OCI-LY1 (cell line): Measurements from ENCODE around the gene CRKL.

Experiments used
- H2AFZ ChIP-seq: fragments of 200-600 bp; sonication (generic), shearing (Covaris generic); 2 replicates; pipeline ENCODE4 v1.6.0; 2014; ENCODE audit warnings: antibody characterized with exemption, mild to moderate bottlenecking, low read length
- H3F3A ChIP-seq: fragments of 200-600 bp; sonication (generic), shearing (Covaris generic); 2 replicates; pipeline ENCODE4 v1.6.0; 2014; ENCODE audit warnings: mild to moderate bottlenecking, antibody characterized with exemption, low read length, moderate library complexity; ENCODE audit not compliant: insufficient read depth
- H3K27ac ChIP-seq: fragments of 200-600 bp; sonication (generic); 2 replicates; pipeline ENCODE4 v1.5.1; 2014; ENCODE audit warnings: low read length, mixed run types, mild to moderate bottlenecking, low read depth; ENCODE audit not compliant: poor library complexity, severe bottlenecking
- H3K27me3 ChIP-seq: fragments of 200-600 bp; sonication (generic); 2 replicates; pipeline ENCODE4 v1.6.0; 2014; ENCODE audit warnings: antibody characterized with exemption, mild to moderate bottlenecking, low read length, moderate library complexity; ENCODE audit not compliant: insufficient read depth
- H3K36me3 ChIP-seq: fragments of 200-600 bp; sonication (generic); 2 replicates; pipeline ENCODE4 v1.6.1; 2014; ENCODE audit warnings: mild to moderate bottlenecking, antibody characterized with exemption, low read length, moderate library complexity, mixed read lengths; ENCODE audit not compliant: insufficient read depth
- H3K4me1 ChIP-seq: fragments of 200-600 bp; sonication (generic); 2 replicates; pipeline ENCODE4 v1.5.1; 2014; ENCODE audit warnings: mild to moderate bottlenecking, low read length, moderate library complexity; ENCODE audit not compliant: insufficient read depth, severe bottlenecking
- H3K4me2 ChIP-seq: fragments of 200-600 bp; sonication (generic), shearing (Covaris generic); 2 replicates; pipeline ENCODE4 v1.6.1; 2014; ENCODE audit warnings: low read length
- H3K4me3 ChIP-seq: fragments of 200-600 bp; sonication (generic); 2 replicates; pipeline ENCODE4 v1.5.1; 2014; ENCODE audit warnings: low read length, low read depth, mild to moderate bottlenecking, mixed read lengths; ENCODE audit not compliant: poor library complexity, severe bottlenecking
- H3K79me2 ChIP-seq: fragments of 200-600 bp; shearing (Covaris generic); 2 replicates; pipeline ENCODE4 v1.6.1; 2016; ENCODE audit warnings: mixed run types, low read length, mixed read lengths; ENCODE audit not compliant: insufficient read depth
- H3K9ac ChIP-seq: fragments of 200-600 bp; sonication (generic), shearing (Covaris generic); 2 replicates; pipeline ENCODE4 v1.6.1; 2014; ENCODE audit warnings: mild to moderate bottlenecking, low read length, mixed read lengths
- H3K9me2 ChIP-seq: fragments of 200-600 bp; sonication (generic), shearing (Covaris generic); 2 replicates; pipeline ENCODE4 v1.6.1; 2014; ENCODE audit warnings: low read depth, mild to moderate bottlenecking, low read length, mixed read lengths
- H3K9me3 ChIP-seq: fragments of 200-600 bp; shearing (Covaris generic); 2 replicates; pipeline ENCODE4 v1.6.1; 2014; ENCODE audit warnings: low read length, mixed read lengths
- H4K20me1 ChIP-seq: fragments of 200-600 bp; sonication (generic), shearing (Covaris generic); 2 replicates; pipeline ENCODE4 v1.6.0; 2016; ENCODE audit warnings: mild to moderate bottlenecking, low read length; ENCODE audit not compliant: insufficient read depth
- CTCF ChIP-seq: fragments of 200-600 bp; sonication (generic), shearing (Covaris generic); IDR thresholded peaks from 2 replicates; pipeline ENCODE4 v1.5.1; 2017; ENCODE audit warnings: mild to moderate bottlenecking, antibody characterized with exemption, low read length, moderate library complexity, mixed read lengths
- EZH2 ChIP-seq: fragments of 200-600 bp; sonication (generic), shearing (Covaris generic); IDR thresholded peaks from 2 replicates; pipeline ENCODE4 v1.8.0; 2017; ENCODE audit warnings: borderline replicate concordance, mixed run types, mild to moderate bottlenecking, antibody characterized with exemption, low read length, moderate library complexity, mixed read lengths

The CRKL gene

GRCh38 chr22:20979940-20980453 lies 62.8 kb downstream of the CRKL start:
- Histone ChIP-seq H3K27me3 (no peaks in the 10 kb centered on the region; the same call in 1 of the 2 replicates), H3K36me3 (no peaks in the 10 kb centered on the region), H3K27ac (no peak overlapping the region), H4K20me1 (no peaks in the 10 kb centered on the region), H3K4me3 (no peak overlapping the region), H3F3A (no peaks in the 10 kb centered on the region), H3K9me3 (peaks cover 9% of the 10 kb centered on the region), H3K9me2 (no peaks in the 10 kb centered on the region), H3K4me1 (peaks cover 20% of the 10 kb centered on the region), H2AFZ (no peak overlapping the region), H3K79me2 (no peaks in the 10 kb centered on the region), H3K4me2 (no peak overlapping the region), H3K9ac (no peak overlapping the region)
- TF ChIP-seq CTCF, result no peak
- TF ChIP-seq EZH2, result no peak

GRCh38 chr22:20980523-20980922 lies 63.3 kb downstream of the CRKL start:
- TF ChIP-seq EZH2 (no peak), CTCF (no peak)
- H3K9me3 ChIP-seq, result peaks cover 9% of the 10 kb centered on the region
- no peak overlapping the region for H2AFZ ChIP-seq
- no peaks in the 10 kb centered on the region for H3K36me3 ChIP-seq
- no peak overlapping the region for H3K4me2 ChIP-seq
- H4K20me1 ChIP-seq, result no peaks in the 10 kb centered on the region
- H3F3A ChIP-seq, result no peaks in the 10 kb centered on the region
- no peaks in the 10 kb centered on the region; the same call in 1 of the 2 replicates for H3K27me3 ChIP-seq
- H3K79me2 ChIP-seq, result no peaks in the 10 kb centered on the region
- H3K27ac ChIP-seq, result no peak overlapping the region
- H3K9ac ChIP-seq, result no peak overlapping the region
- H3K9me2 ChIP-seq, result no peaks in the 10 kb centered on the region
- no peak overlapping the region for H3K4me3 ChIP-seq
- peaks cover 20% of the 10 kb centered on the region for H3K4me1 ChIP-seq

GRCh38 chr22:20980938-20981722 lies 63.9 kb downstream of the CRKL start:
- no peaks in the 10 kb centered on the region for H4K20me1 ChIP-seq
- TF ChIP-seq CTCF (no peak), EZH2 (no peak)

More at GRCh38 chr22:20980938-20981722, 63.9 kb downstream of the CRKL start:
- H3K9me3 ChIP-seq, result peaks cover 9% of the 10 kb centered on the region
- H3K36me3 ChIP-seq, result peaks cover 5% of the 10 kb centered on the region; the same call in 1 of the 2 replicates
- H2AFZ ChIP-seq, result no peak overlapping the region
- H3K9ac ChIP-seq, result peak overlapping the region; percentile 89
- no peaks in the 10 kb centered on the region; the same call in 1 of the 2 replicates for H3K27me3 ChIP-seq
- peaks cover 20% of the 10 kb centered on the region for H3K4me1 ChIP-seq
- H3K9me2 ChIP-seq, result no peaks in the 10 kb centered on the region
- peak overlapping the region; percentile 19 for H3K27ac ChIP-seq
- H3F3A ChIP-seq, result no peaks in the 10 kb centered on the region
- H3K79me2 ChIP-seq, result no peaks in the 10 kb centered on the region
- H3K4me3 ChIP-seq, result peak overlapping the region; percentile 86
- H3K4me2 ChIP-seq, result peak overlapping the region; percentile 98
